PC-3 (cell line): ENCODE measurements around the gene ELN. TPM values are rescaled to one million over a fixed set of nuclear protein-coding genes. Genes with fewer than 3 reads are reported as not detected.

ENCODE experiments used
- ATAC-seq: fragments of 200-7000 bp; cut with Tn5 transposase; 2 replicates; pipeline ENCODE4 v1.9.1; 2020; ENCODE audit warnings: mild to moderate bottlenecking, moderate library complexity
- BruUV-seq: library from RNA; stranded (reverse); fragments of 400-500 nt; replicated peaks from 2 replicates; lab custom pipeline; 2021; lab: Mats Ljungman, UMichigan
- CTCF ChIA-PET: fragments of 300-600 bp; sonication (Branson Sonifier 250); formaldehyde crosslinking; loops from one replicate; lab custom pipeline; 2022; ENCODE audit warnings: antibody characterized with exemption; lab: Charles Lee
- POLR2A ChIA-PET: fragments of 300-600 bp; sonication (Branson Sonifier 250); formaldehyde crosslinking; loops from one replicate; lab custom pipeline; 2022; ENCODE audit warnings: antibody characterized with exemption; ENCODE audit not compliant: unreplicated experiment; lab: Charles Lee
- DNase-seq: peaks from one replicate; pipeline ENCODE4 v3.0.0-alpha.2; 2015
- H2AFZ ChIP-seq: fragments of 300-600 bp; sonication (generic); 2 replicates; pipeline ENCODE4 v1.6.0; 2016; ENCODE audit warnings: antibody characterized with exemption, low read length
- H3F3A ChIP-seq: fragments of 300-600 bp; sonication (generic); one replicate; pipeline ENCODE4 v1.6.0; 2017; ENCODE audit warnings: antibody characterized with exemption, low read length, control low read depth, mild to moderate bottlenecking; ENCODE audit not compliant: unreplicated experiment
- H3K27ac ChIP-seq: fragments of 300-600 bp; sonication (generic); 2 replicates; pipeline ENCODE4 v1.5.1; 2016; ENCODE audit warnings: mild to moderate bottlenecking, low read length
- H3K27me3 ChIP-seq: fragments of 300-600 bp; sonication (generic); 2 replicates; pipeline ENCODE4 v1.6.1; 2016; ENCODE audit warnings: low read length, mixed read lengths
- H3K36me3 ChIP-seq: fragments of 300-600 bp; sonication (generic); 2 replicates; pipeline ENCODE4 v1.6.1; 2016; ENCODE audit warnings: low read depth, mixed run types, low read length, mixed read lengths
- H3K4me1 ChIP-seq: fragments of 300-600 bp; sonication (generic); 2 replicates; pipeline ENCODE4 v1.5.1; 2016; ENCODE audit warnings: low read length; ENCODE audit not compliant: insufficient read depth
- H3K4me2 ChIP-seq: fragments of 300-600 bp; sonication (generic); 2 replicates; pipeline ENCODE4 v1.6.0; 2016; ENCODE audit warnings: low read length
- H3K4me3 ChIP-seq: fragments of 300-600 bp; sonication (generic); 2 replicates; pipeline ENCODE4 v1.5.1; 2016; ENCODE audit warnings: mild to moderate bottlenecking, low read length, mixed read lengths
- H3K79me2 ChIP-seq: fragments of 300-600 bp; sonication (generic); 2 replicates; pipeline ENCODE4 v1.6.1; 2017; ENCODE audit warnings: low read length, mixed read lengths
- H3K9ac ChIP-seq: fragments of 300-600 bp; sonication (generic); 2 replicates; pipeline ENCODE4 v1.6.0; 2016; ENCODE audit warnings: mild to moderate bottlenecking, low read length
- H3K9me2 ChIP-seq: fragments of 300-600 bp; sonication (generic); replicated peaks from 2 replicates; pipeline ENCODE4 v1.6.1; 2016; ENCODE audit warnings: mixed run types, low read length, mixed read lengths
- H3K9me3 ChIP-seq: fragments of 300-600 bp; sonication (generic); 2 replicates; pipeline ENCODE4 v1.6.1; 2016; ENCODE audit warnings: low read length, mixed read lengths
- H4K20me1 ChIP-seq: fragments of 300-600 bp; sonication (generic); 2 replicates; pipeline ENCODE4 v1.6.1; 2016; ENCODE audit warnings: low read length, mixed read lengths
- EZH2 ChIP-seq: fragments of 300-600 bp; sonication (generic); IDR thresholded peaks from one replicate; pipeline ENCODE4 v1.6.1; 2017; ENCODE audit warnings: antibody characterized with exemption, mild to moderate bottlenecking, low read length; ENCODE audit not compliant: unreplicated experiment
- EZH2phosphoT487 ChIP-seq: fragments of 300-600 bp; sonication (generic); IDR thresholded peaks from 2 replicates; pipeline ENCODE4 v1.6.1; 2018; ENCODE audit warnings: mild to moderate bottlenecking, antibody characterized with exemption, low read length, borderline replicate concordance
- intact Hi-C: fragments of 100-400 bp; cut with micrococcal nuclease; formaldehyde crosslinking; loops from 2 replicates; pipeline ENCODE4 v1.9.0; 2023
- total RNA-seq: library from RNA; depleted of rRNA; stranded (reverse); fragments of >200 nt; gene quantifications from 2 replicates; pipeline ENCODE4 v1.2.3, GENCODE V29; 2014
- TF ChIP-seq, protein P1 (sequence below): fragments of 300-600 bp; sonication (generic); conservative IDR thresholded peaks from 2 replicates; pipeline ENCODE4 v1.5.1; 2017; ENCODE audit warnings: antibody characterized with exemption, low read depth, mild to moderate bottlenecking, low read length

The ELN gene
- total RNA-seq, 1 experiment from 2014 or later = 0.07 TPM

GRCh38 chr7:74029089-74029785 is 1.3 kb downstream of the ELN start:
- Histone ChIP-seq H4K20me1 (no peaks in the 10 kb centered on the region), H3K9me2 (no peaks in the 10 kb centered on the region), H3K9ac (no peak overlapping the region), H3K36me3 (no peaks in the 10 kb centered on the region), H3K9me3 (no peaks in the 10 kb centered on the region), H3F3A (no peaks in the 10 kb centered on the region), H3K4me3 (no peak overlapping the region), H3K79me2 (no peaks in the 10 kb centered on the region), H3K4me2 (no peak overlapping the region), H3K4me1 (no peaks in the 10 kb centered on the region), H3K27me3 (peaks cover 18% of the 10 kb centered on the region), H3K27ac (no peak overlapping the region), H2AFZ (no peak overlapping the region)
- CTCF ChIA-PET = interaction anchor here (0.5 kb wide), 1 partner anchor 221 kb away, joined by 9 read pairs; no protein-coding TSS in a partner anchor
- ATAC-seq (no peak), DNase-seq (no peak)
- TF ChIP-seq, protein P1, sequence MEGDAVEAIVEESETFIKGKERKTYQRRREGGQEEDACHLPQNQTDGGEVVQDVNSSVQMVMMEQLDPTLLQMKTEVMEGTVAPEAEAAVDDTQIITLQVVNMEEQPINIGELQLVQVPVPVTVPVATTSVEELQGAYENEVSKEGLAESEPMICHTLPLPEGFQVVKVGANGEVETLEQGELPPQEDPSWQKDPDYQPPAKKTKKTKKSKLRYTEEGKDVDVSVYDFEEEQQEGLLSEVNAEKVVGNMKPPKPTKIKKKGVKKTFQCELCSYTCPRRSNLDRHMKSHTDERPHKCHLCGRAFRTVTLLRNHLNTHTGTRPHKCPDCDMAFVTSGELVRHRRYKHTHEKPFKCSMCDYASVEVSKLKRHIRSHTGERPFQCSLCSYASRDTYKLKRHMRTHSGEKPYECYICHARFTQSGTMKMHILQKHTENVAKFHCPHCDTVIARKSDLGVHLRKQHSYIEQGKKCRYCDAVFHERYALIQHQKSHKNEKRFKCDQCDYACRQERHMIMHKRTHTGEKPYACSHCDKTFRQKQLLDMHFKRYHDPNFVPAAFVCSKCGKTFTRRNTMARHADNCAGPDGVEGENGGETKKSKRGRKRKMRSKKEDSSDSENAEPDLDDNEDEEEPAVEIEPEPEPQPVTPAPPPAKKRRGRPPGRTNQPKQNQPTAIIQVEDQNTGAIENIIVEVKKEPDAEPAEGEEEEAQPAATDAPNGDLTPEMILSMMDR = no peak
- TF ChIP-seq EZH2phosphoT487 (no peak), EZH2 (no peak)
- intact Hi-C loops = no loop called here
- POLR2A ChIA-PET = no interaction called here
- BruUV-seq = no TSS peak

- H3K36me3 ChIP-seq = no peaks in the 10 kb centered on the region
- no peak overlapping the region for H3K27ac ChIP-seq
- no peaks in the 10 kb centered on the region for H4K20me1 ChIP-seq
- H3K4me2 ChIP-seq = no peak overlapping the region
- H3K4me3 ChIP-seq = no peak overlapping the region
- intact Hi-C loops = no loop called here
- BruUV-seq = no TSS peak
- no peak overlapping the region for H3K9ac ChIP-seq
- H3K9me3 ChIP-seq = no peaks in the 10 kb centered on the region
- H2AFZ ChIP-seq = no peak overlapping the region
- H3K27me3 ChIP-seq = peaks cover 18% of the 10 kb centered on the region
- no peak for DNase-seq
- no peak for ATAC-seq
- H3F3A ChIP-seq = no peaks in the 10 kb centered on the region
- ChIA-PET POLR2A (no interaction called here), CTCF (no interaction called here)
- H3K79me2 ChIP-seq = no peaks in the 10 kb centered on the region
- TF ChIP-seq EZH2phosphoT487 (no peak), EZH2 (no peak)
- TF ChIP-seq, protein P1 = no peak
- H3K4me1 ChIP-seq = no peaks in the 10 kb centered on the region
- no peaks in the 10 kb centered on the region for H3K9me2 ChIP-seq
Observed at GRCh38 chr7:74029991-74030415, 2.0 kb downstream of the ELN start.

DNA sequence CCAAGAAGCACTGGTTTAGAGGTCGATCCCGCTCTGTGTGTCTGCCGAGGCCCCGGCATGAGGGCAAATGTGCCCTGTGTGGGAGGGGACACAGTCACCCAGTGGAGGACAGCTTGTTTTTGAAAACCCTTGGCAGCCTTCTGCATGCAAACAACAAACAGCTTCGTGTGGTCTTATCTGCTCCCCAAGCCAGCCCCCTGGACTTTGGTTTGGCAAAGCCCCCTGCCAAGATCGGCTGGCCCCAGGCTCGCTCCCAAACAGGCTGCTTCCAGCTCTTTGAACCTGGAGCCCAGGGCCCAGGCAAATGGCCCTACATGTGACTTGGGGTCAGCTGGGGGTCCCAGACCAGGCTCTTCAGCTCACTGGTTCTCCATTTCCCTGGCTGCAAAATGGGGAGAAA is 2.9 kb downstream of the ELN start:
- Histone ChIP-seq H4K20me1 (no peaks in the 10 kb centered on the region), H3K27ac (no peak overlapping the region), H3K4me3 (no peak overlapping the region), H3K9me2 (no peaks in the 10 kb centered on the region), H3K4me1 (no peaks in the 10 kb centered on the region), H3F3A (no peaks in the 10 kb centered on the region), H2AFZ (no peak overlapping the region), H3K79me2 (no peaks in the 10 kb centered on the region), H3K9ac (no peak overlapping the region), H3K9me3 (no peaks in the 10 kb centered on the region), H3K36me3 (no peaks in the 10 kb centered on the region), H3K27me3 (peaks cover 12% of the 10 kb centered on the region; the same call in 1 of the 2 replicates), H3K4me2 (no peak overlapping the region)
- intact Hi-C loops = no loop called here
- ATAC-seq (no peak), DNase-seq (no peak)
- CTCF ChIA-PET = no interaction called here
- POLR2A ChIA-PET = no interaction called here
- BruUV-seq = no TSS peak
- TF ChIP-seq EZH2 (no peak), EZH2phosphoT487 (no peak)
- TF ChIP-seq, protein P1 = no peak
